GM21619 (cell line): ENCODE measurements around the gene CAPN3.
A peak's percentile ranks its signal among the peaks of the same experiment; 100 is the strongest.

Source experiments
- ATAC-seq: cut with Tn5 transposase; IDR thresholded peaks from one replicate; pipeline ENCODE4 v1.9.1; 2021; ENCODE audit not compliant: unreplicated experiment

The CAPN3 gene

GRCh38 chr15:42449770-42450424 lies 90.6 kb downstream of the CAPN3 start:
- no peak for ATAC-seq

GRCh38 chr15:42450425-42450790 lies 91.1 kb downstream of the CAPN3 start:
- no peak for ATAC-seq

DNA sequence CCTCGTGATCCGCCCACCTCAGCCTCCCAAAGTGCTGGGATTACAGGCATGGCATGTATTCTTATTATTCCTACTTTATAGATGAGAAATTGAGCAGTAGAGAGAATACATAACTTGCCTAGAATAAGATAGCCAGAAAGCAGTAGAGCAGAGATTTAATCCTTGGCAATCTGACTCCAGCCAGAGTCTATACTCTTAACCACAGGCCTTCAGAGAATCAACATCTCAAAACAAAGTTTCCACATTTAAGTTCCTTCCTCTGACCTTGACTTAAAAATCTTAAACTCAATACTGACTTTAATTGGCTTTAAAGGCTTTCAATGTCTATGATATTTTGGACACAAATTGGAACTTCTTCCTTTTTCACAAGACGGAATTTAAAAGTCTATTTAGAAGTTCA lies 94.5 kb downstream of the CAPN3 start:
- ATAC-seq, result no peak

- no peak for ATAC-seq
Observed at GRCh38 chr15:42456531-42456930, 97.2 kb downstream of the CAPN3 start.

GRCh38 chr15:42456971-42457370 lies 97.7 kb downstream of the CAPN3 start:
- no peak for ATAC-seq

DNA sequence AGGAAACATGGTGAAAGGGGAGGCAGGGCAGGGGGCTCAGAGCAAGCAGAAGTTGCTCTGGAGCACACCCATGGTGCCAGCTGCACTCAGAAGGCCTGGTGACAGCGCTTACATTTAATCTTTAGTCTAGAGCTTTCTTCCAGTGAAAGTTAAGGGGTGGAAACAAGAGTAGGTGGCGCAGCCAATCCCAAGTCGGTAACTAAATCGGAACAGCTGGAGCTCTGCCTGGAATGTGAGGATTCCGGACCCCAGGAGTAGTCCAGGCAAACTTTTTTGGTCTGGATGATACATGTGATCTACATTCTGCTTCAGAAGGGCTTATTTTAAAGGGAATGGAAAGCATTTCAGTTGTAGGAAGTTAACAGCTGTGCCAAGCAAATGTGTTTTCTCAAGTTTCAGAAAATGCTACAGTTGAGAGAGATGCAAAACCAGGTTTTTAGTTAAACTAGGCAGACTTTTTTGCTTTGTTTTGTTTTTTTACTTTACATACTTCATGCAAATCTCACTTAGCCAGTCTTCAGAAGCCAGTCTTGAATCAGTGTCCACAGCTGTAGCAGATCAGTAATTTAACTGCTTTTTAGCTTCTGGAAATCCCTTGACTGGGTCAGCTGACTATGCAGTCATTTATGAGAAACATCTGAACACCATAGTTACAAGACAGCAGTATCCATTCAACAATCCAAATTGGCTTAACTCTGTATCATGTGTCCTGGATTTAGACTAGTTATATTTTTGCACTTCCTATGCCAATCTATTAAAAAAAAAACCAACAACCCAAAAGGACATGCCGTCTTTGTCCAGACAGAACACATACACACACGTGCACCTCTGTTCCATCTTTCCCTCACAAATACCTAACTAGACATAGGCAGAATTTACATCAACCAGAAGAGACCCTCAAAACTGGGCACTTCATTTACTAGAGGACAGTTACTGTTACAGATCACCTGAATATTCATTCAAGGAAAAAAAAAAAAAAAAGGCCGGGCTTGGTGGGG lies 98.4 kb downstream of the CAPN3 start:
- ATAC-seq, result peak; percentile 76

- no peak for ATAC-seq
Observed at GRCh38 chr15:42461261-42461660, 102.0 kb downstream of the CAPN3 start.
